GM19438 (cell line): ENCODE results near the gene CEL.
"Not testable (repeated sequence)": the region's sequence is repeated elsewhere in the genome, so short reads cannot be mapped to it uniquely, and the experiment has no call there.

Experiments
- ATAC-seq: cut with Tn5 transposase; IDR thresholded peaks from one replicate; pipeline ENCODE4 v1.9.1; 2021; ENCODE audit warnings: low read depth; ENCODE audit not compliant: unreplicated experiment

The CEL gene

DNA sequence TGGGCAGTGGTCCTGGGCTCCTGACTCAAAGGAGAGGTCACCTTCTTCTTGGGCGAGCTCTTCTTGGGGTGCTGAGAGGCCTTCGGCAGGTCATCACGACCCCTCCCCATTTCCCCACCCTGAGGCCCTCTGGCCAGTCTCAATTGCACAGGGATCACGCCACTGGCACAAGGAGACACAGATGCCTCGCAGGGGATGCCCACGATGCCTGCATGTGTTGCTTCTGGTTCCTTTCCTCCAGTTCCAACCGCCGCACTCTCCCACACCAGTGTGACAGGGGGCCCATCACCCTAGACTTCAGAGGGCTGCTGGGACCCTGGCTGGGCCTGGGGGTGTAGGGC is 1.3 kb downstream of the CEL start:
- no peak for ATAC-seq

DNA sequence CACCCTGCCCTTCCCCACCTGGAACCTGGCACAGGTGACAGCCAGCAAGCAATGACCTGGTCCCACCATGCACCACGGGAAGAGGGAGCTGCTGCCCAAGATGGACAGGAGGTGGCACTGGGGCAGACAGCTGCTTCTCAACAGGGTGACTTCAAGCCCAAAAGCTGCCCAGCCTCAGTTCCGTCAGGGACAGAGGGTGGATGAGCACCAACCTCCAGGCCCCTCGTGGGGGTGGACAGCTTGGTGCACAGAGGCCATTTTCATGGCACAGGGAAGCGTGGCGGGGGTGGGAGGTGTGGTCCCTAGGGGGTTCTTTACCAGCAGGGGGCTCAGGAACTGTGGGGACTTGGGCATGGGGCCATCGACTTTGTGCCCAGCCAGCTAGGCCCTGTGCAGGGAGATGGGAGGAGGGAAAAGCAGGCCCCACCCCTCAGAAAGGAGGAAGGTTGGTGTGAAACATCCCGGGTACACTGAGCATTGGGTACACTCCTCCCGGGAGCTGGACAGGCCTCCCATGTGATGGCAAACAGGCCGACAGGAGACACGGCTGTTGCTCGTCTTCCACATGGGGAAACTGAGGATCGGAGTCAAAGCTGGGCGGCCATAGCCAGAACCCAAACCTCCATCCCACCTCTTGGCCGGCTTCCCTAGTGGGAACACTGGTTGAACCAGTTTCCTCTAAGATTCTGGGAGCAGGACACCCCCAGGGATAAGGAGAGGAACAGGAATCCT is 1.9 kb downstream of the CEL start:
- ATAC-seq = no peak

DNA sequence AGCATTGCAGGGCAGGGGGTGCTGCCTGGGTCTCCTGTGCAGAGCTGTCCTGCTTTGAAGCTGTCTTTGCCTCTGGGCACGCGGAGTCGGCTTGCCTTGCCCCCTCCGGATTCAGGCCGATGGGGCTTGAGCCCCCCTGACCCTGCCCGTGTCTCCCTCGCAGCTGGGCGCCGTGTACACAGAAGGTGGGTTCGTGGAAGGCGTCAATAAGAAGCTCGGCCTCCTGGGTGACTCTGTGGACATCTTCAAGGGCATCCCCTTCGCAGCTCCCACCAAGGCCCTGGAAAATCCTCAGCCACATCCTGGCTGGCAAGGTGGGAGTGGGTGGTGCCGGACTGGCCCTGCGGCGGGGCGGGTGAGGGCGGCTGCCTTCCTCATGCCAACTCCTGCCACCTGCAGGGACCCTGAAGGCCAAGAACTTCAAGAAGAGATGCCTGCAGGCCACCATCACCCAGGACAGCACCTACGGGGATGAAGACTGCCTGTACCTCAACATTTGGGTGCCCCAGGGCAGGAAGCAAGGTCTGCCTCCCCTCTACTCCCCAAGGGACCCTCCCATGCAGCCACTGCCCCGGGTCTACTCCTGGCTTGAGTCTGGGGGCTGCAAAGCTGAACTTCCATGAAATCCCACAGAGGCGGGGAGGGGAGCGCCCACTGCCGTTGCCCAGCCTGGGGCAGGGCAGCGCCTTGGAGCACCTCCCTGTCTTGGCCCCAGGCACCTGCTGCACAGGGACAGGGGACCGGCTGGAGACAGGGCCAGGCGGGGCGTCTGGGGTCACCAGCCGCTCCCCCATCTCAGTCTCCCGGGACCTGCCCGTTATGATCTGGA is 2.7 kb downstream of the CEL start:
- no peak for ATAC-seq

DNA sequence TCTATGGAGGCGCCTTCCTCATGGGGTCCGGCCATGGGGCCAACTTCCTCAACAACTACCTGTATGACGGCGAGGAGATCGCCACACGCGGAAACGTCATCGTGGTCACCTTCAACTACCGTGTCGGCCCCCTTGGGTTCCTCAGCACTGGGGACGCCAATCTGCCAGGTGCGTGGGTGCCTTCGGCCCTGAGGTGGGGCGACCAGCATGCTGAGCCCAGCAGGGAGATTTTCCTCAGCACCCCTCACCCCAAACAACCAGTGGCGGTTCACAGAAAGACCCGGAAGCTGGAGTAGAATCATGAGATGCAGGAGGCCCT is 3.2 kb downstream of the CEL start:
- ATAC-seq = no peak

DNA sequence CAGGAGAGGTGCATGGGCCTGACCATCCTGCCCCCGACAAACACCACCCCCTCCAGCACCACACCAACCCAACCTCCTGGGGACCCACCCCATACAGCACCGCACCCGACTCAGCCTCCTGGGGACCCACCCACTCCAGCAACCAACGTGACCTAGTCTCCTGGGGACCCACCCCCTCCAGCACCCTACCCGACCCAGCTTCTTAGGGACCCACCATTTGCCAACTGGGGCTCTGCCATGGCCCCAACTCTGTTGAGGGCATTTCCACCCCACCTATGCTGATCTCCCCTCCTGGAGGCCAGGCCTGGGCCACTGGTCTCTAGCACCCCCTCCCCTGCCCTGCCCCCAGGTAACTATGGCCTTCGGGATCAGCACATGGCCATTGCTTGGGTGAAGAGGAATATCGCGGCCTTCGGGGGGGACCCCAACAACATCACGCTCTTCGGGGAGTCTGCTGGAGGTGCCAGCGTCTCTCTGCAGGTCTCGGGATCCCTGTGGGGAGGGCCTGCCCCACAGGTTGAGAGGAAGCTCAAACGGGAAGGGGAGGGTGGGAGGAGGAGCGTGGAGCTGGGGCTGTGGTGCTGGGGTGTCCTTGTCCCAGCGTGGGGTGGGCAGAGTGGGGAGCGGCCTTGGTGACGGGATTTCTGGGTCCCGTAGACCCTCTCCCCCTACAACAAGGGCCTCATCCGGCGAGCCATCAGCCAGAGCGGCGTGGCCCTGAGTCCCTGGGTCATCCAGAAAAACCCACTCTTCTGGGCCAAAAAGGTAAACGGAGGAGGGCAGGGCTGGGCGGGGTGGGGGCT is 4.6 kb downstream of the CEL start:
- no peak for ATAC-seq

DNA sequence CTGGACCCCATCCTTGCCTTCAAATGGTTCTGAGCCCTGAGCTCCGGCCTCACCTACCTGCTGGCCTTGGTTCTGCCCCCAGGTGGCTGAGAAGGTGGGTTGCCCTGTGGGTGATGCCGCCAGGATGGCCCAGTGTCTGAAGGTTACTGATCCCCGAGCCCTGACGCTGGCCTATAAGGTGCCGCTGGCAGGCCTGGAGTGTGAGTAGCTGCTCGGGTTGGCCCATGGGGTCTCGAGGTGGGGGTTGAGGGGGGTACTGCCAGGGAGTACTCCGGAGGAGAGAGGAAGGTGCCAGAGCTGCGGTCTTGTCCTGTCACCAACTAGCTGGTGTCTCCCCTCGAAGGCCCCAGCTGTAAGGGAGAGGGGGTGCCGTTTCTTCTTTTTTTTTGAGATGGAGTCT is 5.2 kb downstream of the CEL start:
- no peak for ATAC-seq

DNA sequence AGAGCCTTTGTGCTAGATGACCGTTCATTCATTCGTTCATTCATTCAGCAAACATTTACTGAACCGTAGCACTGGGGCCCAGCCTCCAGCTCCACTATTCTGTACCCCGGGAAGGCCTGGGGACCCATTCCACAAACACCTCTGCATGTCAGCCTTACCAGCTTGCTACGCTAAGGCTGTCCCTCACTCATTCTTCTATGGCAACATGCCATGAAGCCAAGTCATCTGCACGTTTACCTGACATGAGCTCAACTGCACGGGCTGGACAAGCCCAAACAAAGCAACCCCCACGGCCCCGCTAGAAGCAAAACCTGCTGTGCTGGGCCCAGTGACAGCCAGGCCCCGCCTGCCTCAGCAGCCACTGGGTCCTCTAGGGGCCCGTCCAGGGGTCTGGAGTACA is 6.0 kb downstream of the CEL start:
- ATAC-seq = no peak

DNA sequence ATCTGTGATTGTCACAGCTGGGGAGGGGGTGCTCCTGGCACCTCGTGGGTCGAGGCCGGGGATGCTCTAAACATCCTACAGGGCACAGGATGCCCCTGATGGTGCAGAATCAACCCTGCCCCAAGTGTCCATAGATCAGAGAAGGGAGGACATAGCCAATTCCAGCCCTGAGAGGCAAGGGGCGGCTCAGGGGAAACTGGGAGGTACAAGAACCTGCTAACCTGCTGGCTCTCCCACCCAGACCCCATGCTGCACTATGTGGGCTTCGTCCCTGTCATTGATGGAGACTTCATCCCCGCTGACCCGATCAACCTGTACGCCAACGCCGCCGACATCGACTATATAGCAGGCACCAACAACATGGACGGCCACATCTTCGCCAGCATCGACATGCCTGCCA is 6.7 kb downstream of the CEL start:
- not testable (repeated sequence) for ATAC-seq

DNA sequence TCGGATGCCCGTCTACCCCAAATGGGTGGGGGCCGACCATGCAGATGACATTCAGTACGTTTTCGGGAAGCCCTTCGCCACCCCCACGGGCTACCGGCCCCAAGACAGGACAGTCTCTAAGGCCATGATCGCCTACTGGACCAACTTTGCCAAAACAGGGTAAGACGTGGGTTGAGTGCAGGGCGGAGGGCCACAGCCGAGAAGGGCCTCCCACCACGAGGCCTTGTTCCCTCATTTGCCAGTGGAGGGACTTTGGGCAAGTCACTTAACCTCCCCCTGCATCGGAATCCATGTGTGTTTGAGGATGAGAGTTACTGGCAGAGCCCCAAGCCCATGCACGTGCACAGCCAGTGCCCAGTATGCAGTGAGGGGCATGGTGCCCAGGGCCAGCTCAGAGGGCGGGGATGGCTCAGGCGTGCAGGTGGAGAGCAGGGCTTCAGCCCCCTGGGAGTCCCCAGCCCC is 8.8 kb downstream of the CEL start:
- not testable (repeated sequence) for ATAC-seq

DNA sequence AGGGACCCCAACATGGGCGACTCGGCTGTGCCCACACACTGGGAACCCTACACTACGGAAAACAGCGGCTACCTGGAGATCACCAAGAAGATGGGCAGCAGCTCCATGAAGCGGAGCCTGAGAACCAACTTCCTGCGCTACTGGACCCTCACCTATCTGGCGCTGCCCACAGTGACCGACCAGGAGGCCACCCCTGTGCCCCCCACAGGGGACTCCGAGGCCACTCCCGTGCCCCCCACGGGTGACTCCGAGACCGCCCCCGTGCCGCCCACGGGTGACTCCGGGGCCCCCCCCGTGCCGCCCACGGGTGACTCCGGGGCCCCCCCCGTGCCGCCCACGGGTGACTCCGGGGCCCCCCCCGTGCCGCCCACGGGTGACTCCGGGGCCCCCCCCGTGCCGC is 9.2 kb downstream of the CEL start:
- ATAC-seq = not testable (repeated sequence)

DNA sequence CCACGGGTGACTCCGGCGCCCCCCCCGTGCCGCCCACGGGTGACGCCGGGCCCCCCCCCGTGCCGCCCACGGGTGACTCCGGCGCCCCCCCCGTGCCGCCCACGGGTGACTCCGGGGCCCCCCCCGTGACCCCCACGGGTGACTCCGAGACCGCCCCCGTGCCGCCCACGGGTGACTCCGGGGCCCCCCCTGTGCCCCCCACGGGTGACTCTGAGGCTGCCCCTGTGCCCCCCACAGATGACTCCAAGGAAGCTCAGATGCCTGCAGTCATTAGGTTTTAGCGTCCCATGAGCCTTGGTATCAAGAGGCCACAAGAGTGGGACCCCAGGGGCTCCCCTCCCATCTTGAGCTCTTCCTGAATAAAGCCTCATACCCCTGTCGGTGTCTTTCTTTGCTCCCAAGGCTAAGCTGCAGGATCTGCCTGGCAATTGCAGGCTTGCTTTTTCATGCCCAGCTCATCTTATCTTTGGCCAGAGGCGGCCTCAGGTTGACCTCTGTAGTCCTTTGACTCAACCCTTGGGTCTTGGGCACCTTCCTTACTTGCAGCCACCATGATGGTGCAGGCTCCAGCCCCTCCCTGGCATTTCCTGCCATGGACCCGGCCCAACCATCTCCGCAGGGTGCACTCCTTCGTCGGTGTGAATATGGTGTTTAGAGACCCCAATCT is 9.8 kb downstream of the CEL start:
- no peak for ATAC-seq

DNA sequence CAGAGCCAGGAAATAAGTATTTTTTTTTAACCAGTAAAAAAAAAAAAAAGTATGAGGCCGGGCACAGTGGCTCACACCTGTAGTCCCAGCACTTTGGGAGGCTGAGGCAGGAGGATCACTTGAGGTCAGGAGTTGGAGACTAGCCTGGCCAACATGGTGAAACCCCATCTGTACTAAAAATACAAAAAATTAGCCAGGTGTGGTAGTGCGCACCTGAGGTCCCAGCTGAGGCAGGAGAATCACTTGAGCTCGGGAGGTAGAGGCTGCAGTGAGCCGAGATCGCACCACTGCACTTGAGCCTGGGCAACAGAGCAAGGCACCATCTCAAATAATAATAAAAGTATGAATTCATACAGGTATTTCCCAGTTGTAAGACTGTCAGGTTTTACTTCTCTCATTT is 10.4 kb downstream of the CEL start:
- not testable (repeated sequence) for ATAC-seq

DNA sequence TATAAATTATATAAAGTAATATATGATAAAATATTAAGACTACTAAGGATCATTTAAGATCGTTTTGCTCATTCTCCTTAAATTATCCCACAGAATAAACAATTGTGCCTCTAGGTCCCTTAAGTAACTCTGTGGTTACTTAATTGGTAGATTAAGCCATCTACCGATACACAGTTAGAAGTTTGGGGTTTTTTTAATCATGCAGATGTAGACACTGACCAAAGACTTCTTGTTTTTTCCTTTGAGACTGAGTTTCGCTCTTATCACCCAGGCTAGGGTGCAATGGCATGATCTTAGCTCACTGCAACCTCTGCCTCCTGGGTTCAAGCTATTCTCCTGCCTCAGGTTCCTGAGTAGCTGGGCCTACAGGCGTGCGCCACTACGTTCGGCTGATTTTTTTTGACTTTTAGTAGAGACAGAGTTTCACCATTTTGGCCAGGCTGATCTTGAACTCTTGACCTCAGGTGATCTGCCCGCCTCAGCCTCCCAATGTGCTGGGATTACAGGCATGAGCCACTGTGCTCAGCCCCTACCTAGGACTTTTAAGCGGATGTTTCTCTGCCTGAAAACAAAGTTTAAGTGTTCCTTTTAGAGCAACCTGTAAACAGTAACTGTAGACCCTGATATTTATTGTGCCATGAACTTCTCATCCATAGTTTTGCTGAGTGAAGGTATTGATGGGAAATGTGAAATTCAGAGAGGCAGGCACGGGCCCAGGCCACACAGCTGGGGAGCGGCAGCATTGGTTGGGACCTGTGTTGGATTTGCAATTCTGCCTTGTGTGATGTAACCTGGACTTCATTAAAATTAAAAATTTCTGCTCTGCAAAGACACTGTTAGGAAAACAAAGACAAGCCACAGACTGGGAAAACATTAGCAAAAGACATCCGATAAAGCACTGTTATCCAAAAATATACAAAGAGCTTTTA is 11.6 kb downstream of the CEL start:
- ATAC-seq = no peak

DNA sequence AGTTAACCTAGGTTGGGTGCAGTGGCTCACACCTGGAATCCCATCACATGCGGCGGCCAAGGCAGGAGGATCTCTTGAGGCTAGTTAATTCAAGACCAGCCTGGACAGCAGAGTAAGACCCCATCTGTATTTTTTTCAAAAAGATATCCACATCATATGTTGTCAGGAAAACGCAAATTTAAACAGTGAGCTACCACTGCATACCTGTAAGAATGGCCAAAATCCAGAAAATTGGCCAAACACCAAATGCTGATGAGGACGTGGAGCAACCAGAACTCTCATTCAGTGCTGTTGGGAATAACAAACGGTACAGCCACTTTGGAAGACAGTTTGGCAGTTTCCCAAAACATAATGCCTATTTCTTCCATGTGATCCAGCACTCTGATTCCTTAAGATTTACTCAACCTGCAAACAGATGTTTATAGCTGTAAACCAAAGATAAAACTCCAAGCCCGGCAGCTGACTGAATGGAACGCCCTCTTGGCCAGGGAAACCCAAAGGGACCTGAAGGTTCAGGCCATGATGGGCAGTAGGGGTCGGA is 12.4 kb downstream of the CEL start:
- no peak for ATAC-seq

DNA sequence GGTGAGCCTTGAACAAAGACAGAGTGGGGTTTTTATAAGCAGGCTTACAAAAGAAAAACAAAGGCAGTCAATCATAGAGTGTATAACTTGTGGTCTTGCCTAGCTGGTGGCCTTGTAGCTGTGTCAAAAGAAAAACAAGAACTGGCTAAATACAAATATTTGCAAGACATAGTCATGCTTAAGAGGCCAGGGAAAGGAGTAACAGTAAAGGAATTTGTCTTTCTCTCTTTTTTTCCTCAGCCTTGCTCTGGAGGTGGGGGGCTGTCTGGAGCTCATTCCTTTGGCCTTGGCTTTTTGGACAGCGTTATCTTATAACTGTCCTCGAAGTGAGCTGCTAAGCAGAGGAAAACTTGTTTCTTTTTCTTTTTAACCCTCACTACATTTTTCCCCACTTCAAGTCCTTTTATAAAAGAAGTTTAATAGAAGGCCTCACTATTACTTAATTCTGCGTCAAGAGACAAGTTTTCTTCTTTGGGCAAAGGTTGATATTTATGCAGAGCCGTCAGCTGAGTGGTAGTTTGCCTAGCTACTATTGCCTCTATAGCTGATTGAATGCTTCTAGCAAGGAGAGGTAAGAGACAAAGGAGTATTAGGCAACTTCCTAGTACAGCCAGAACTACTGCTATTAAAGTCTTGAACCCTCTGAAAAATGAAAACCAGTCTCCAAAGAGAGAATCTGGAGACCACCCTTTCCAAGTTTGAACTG is 14.3 kb downstream of the CEL start:
- ATAC-seq = no peak

DNA sequence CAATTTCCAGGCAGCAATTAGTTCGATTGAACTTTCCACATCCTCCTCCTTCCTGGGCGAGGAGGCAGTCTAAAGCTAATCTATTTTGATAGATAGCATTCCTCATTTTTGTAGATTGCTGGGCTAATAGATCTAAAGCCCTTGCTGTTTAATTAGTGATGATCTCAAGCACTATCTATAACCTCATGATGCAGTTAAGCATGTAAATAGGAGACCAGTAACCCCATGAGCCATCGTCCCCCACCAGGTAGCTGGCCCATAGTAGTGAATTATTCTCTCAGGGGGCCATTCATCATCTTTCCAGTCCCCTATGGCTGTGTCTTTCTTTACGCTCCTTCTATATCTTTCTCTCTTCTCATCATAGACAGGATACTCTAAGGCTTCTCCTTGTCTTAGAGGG is 14.9 kb downstream of the CEL start:
- ATAC-seq = no peak

DNA sequence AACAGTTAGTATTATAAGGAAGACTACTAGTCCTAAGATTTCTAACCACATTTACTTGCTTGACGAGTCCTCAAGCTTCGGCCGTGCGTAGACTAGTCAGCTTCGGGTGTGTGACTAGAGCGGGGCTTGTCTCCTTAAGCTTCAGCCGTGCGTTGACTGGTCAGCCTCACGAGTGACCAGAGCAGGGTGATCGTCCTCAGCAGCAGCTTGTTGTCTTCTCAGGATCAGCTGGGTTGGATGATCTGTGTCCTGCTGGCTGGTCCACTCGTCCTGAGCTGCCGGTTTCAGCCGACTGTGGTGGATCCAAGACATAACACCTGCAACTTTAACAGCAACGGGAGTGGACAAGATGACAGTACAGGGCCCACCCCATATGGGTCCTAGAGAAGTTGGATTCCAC is 16.7 kb downstream of the CEL start:
- no peak for ATAC-seq

DNA sequence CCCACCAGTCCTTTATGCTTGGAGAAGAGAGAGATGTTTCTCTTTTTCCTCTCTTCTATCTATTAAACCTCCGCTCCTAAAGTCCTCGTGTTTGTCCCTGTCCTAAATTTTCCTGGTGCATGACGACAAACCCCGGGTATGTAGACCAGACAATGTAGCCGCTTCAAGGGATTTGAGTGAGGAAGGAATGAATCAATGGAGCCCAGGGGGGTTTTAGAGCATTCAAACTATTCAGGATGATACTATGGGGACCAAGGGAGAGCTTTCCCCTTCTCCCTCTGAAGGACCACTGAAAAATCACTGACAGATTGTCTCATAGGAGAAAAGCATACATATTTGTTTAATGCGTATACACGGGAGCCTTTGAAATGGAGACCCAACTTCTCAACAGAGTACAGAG is 18.4 kb downstream of the CEL start:
- no peak for ATAC-seq
